A549 (cell line): Measurements from ENCODE around the gene IFFO2. TPM values are rescaled to one million over a fixed set of nuclear protein-coding genes. Genes with fewer than 3 reads are reported as not detected.

Source experiments
- ATAC-seq, 2 experiments: fragments of 200-7000 bp in 1 of 2; fragments of >200 bp in 1 of 2; cut with Nextera tagmentation in 1 of 2; cut with Tn5 transposase in 1 of 2; 3 replicates each; pipeline versions ENCODE4 v1.8.0 to v1.9.1; 2018 to 2020; ENCODE audit warnings: mild to moderate bottlenecking in 1 of 2, moderate library complexity in 1 of 2
- CTCF ChIA-PET: fragments of 300-600 bp; sonication (Branson Sonifier 250); formaldehyde crosslinking; extraction: SDS; loops from one replicate; lab custom pipeline; 2021; ENCODE audit warnings: antibody characterized with exemption, inconsistent platforms; lab: Yijun Ruan, JAX
- POLR2A ChIA-PET: fragments of 350-600 bp; formaldehyde crosslinking; extraction: SDS; loops from one replicate; lab custom pipeline; 2021; ENCODE audit warnings: antibody characterized with exemption, inconsistent platforms; lab: Yijun Ruan, JAX
- DNase-seq, 2 experiments: peaks; one replicate each; pipeline versions ENCODE4 v3.0.0 to v3.0.0-alpha.2; 2011 to 2016; ENCODE audit warnings: low read depth in 1 of 2, low spot score in 1 of 2
- FAIRE-seq: peaks from 2 replicates; lab custom pipeline; 2011; peaks lifted over from hg19 to GRCh38; lab: Jason Lieb, UNC
- H3K27ac ChIP-seq, 2 experiments: fragments of >200 bp; sonication (Bioruptor Twin); formaldehyde crosslinking; 3 replicates each; pipeline ENCODE4 v1.5.1; 2016 to 2017
- H3K4me1 ChIP-seq: fragments of >200 bp; sonication (Bioruptor Twin); formaldehyde crosslinking; 3 replicates; pipeline ENCODE4 v1.6.1; 2016
- H3K4me2 ChIP-seq: fragments of >200 bp; sonication (Bioruptor Twin); formaldehyde crosslinking; 3 replicates; pipeline ENCODE4 v1.6.1; 2016
- H3K4me3 ChIP-seq: fragments of >200 bp; sonication (Bioruptor Twin); formaldehyde crosslinking; 3 replicates; pipeline ENCODE4 v1.5.1; 2016
- H3K9me3 ChIP-seq: fragments of >200 bp; sonication (Bioruptor Twin); formaldehyde crosslinking; 3 replicates; pipeline ENCODE4 v1.6.1; 2016
- CBX2 ChIP-seq: fragments of 200-600 bp; sonication (generic); IDR thresholded peaks from 2 replicates; pipeline ENCODE4 v1.6.1; 2016; ENCODE audit warnings: low read depth, mild to moderate bottlenecking, borderline replicate concordance
- E2F6 ChIP-seq: IDR thresholded peaks from 2 replicates; pipeline ENCODE4 v1.6.1; 2012; ENCODE audit warnings: low read depth, borderline replicate concordance
- EP300 ChIP-seq, 2 experiments: fragments of >200 bp; sonication (Bioruptor Twin); formaldehyde crosslinking; IDR thresholded peaks; 2 replicates in 1 of 2; 3 replicates in 1 of 2; pipeline ENCODE4 v1.6.1; 2016 to 2017
- ESRRA ChIP-seq: fragments of 150-350 bp; IDR thresholded peaks from 2 replicates; pipeline ENCODE4 v1.6.1; 2014; ENCODE audit warnings: mild to moderate bottlenecking, low read length, borderline replicate concordance
- HEYL ChIP-seq: fragments of 250-450 bp; sonication (Bioruptor Pico); IDR thresholded peaks from 2 replicates; pipeline ENCODE4 v1.8.0; 2021; ENCODE audit warnings: mild to moderate bottlenecking, moderate library complexity
- HMGXB4 ChIP-seq: fragments of 250-450 bp; sonication (Bioruptor Pico); IDR thresholded peaks from 2 replicates; pipeline ENCODE4 v1.5.0; 2021; ENCODE audit warnings: mild to moderate bottlenecking, moderate library complexity, borderline replicate concordance
- HOXB13 ChIP-seq: fragments of 250-450 bp; sonication (Bioruptor Pico); IDR thresholded peaks from 2 replicates; pipeline ENCODE4 v1.5.0; 2020; ENCODE audit warnings: low read depth, mild to moderate bottlenecking, moderate library complexity
- MAFK ChIP-seq: fragments of 450-650 bp; IDR thresholded peaks from 2 replicates; pipeline ENCODE4 v1.6.1; 2014; ENCODE audit not compliant: partially characterized antibody
- MAX ChIP-seq: IDR thresholded peaks from 2 replicates; pipeline ENCODE4 v1.6.1; 2012
- MYC ChIP-seq: IDR thresholded peaks from 2 replicates; pipeline ENCODE4 v1.6.1; 2012; ENCODE audit warnings: mild to moderate bottlenecking, inconsistent platforms, low read length, improper control_type of control experiment, borderline replicate concordance
- POLR2AphosphoS2 ChIP-seq: conservative IDR thresholded peaks from 2 replicates; pipeline ENCODE4 v1.6.1; 2012; ENCODE audit warnings: low read length, improper control_type of control experiment, inconsistent platforms
- REST ChIP-seq: fragments of 200-600 bp; sonication (generic); IDR thresholded peaks from 2 replicates; pipeline ENCODE4 v1.6.1; 2016; ENCODE audit warnings: antibody characterized with exemption, mild to moderate bottlenecking, moderate library complexity
- ZC3H11A ChIP-seq: fragments of 450-650 bp; IDR thresholded peaks from 2 replicates; pipeline ENCODE4 v1.6.1; 2014; ENCODE audit warnings: antibody characterized with exemption, mild to moderate bottlenecking
- WGBS: methylation state at CpG from one replicate; pipeline ENCODE4 v1.1.6; 2017; ENCODE audit errors: missing lambda C conversion rate; 5-methylcytosine and 5-hydroxymethylcytosine counted together
- polyA plus RNA-seq, 4 experiments: library from polyadenylated mRNA; depleted of rRNA in 3 of 4; stranded (reverse); fragments of >200 nt; fragmentation: RNase III in 1 of 4; extraction: RNeasy Plus Mini Kit Qiagen cat#74134 plus additional on column Dnase treatment in 1 of 4; gene quantifications; 2 replicates in 3 of 4; 3 replicates in 1 of 4; pipeline ENCODE4 v1.2.3, GENCODE V29; 2011 to 2017

Gene IFFO2
- polyA plus RNA-seq, 2 of the 4 experiments (the other 2 are of a cell fraction) = 24.3 to 53.9 TPM

GRCh38 chr1:18955131-18955440, 1.4 kb downstream of the IFFO2 start:
- no peak for DNase-seq
- peak overlapping the region; percentile 85 to 96 for H3K27ac ChIP-seq
- TF ChIP-seq POLR2AphosphoS2 = no peak
- TF ChIP-seq MAX = no peak
- TF ChIP-seq MAFK = no peak
- TF ChIP-seq REST = no peak
- TF ChIP-seq, all 56 proteins: peak for 0
- Histone ChIP-seq H3K4me3 (peak overlapping the region; percentile 91), H3K4me1 (peaks cover 51% of the 10 kb centered on the region), H3K9me3 (no peaks in the 10 kb centered on the region), H3K4me2 (peak overlapping the region; percentile 93)
- ATAC-seq (no peak), FAIRE-seq (no peak)
- WGBS = 37% methylated on average over 6 of the region's 6 CpGs
- ChIA-PET CTCF (interaction anchor here (0.7 to 3.0 kb wide), 18 partner anchors 9 to 136 kb away, joined by 3 to 10 read pairs (median 5); no protein-coding TSS in a partner anchor), POLR2A (interaction anchor here (0.9 to 1.3 kb wide), 3 partner anchors 29 to 56 kb away, joined by 4 to 5 read pairs (median 4); no protein-coding TSS in a partner anchor)

- Histone ChIP-seq H3K4me2 (peak overlapping the region; percentile 93), H3K4me3 (peak overlapping the region; percentile 91), H3K9me3 (no peaks in the 10 kb centered on the region), H3K4me1 (peaks cover 57% of the 10 kb centered on the region), H3K27ac (peak overlapping the region; percentile 85 to 96; a peak in 5 of 6 replicates)
- no peak for TF ChIP-seq EP300 (IDR thresholded peaks at IDR 0.05)
- TF ChIP-seq HOXB13 = no peak
- TF ChIP-seq MAFK = no peak
- TF ChIP-seq HMGXB4 (CRISPR knock-in tag) = no peak
- TF ChIP-seq ZC3H11A = no peak
- ChIA-PET CTCF (interaction anchor here (1.0 to 3.0 kb wide), 10 partner anchors 12 to 142 kb away, joined by 3 to 8 read pairs (median 3); no protein-coding TSS in a partner anchor), POLR2A (no interaction called here)
- DNase-seq (no peak), FAIRE-seq (no peak), ATAC-seq (no peak)
- 36% methylated on average over 6 of the region's 7 CpGs for WGBS
Measured at GRCh38 chr1:18954270-18955071, 2.0 kb downstream of the IFFO2 start.

GRCh38 chr1:18953731-18954231, 2.7 kb downstream of the IFFO2 start:
- 51% methylated on average over 8 of the region's 11 CpGs for WGBS
- POLR2A ChIA-PET = no interaction called here
- no peak for FAIRE-seq
- no peak for TF ChIP-seq ESRRA
- TF ChIP-seq ZC3H11A = no peak
- TF ChIP-seq CBX2 = no peak
- no peak for TF ChIP-seq E2F6
- no peak for TF ChIP-seq MYC
- TF ChIP-seq HEYL (CRISPR knock-in tag) = no peak
- TF ChIP-seq, all 56 proteins: peak for 0
- Histone ChIP-seq H3K4me1 (peaks cover 64% of the 10 kb centered on the region), H3K4me2 (peak overlapping the region; percentile 93), H3K27ac (peak overlapping the region in 1 of 2 experiments; percentile 96; a peak in 3 of 6 replicates), H3K4me3 (peak overlapping the region; percentile 91), H3K9me3 (no peaks in the 10 kb centered on the region)
- CTCF ChIA-PET = interaction anchor here (1.0 to 3.0 kb wide), 7 partner anchors 11 to 143 kb away, joined by 3 to 8 read pairs (median 3); no protein-coding TSS in a partner anchor
- peak in 1 of 2 experiments; percentile 50 for DNase-seq
- no peak for ATAC-seq
